Fibroblast of peridontal ligament (primary cell): ENCODE data around the gene PALS2.

Source experiments
- DNase-seq: peaks from one replicate; pipeline ENCODE4 v3.0.0-alpha.2; 2010; ENCODE audit errors: extremely low read depth

PALS2 gene

GRCh38 chr7:24591152-24591551 is 17.9 kb downstream of the PALS2 start:
- no peak for DNase-seq

GRCh38 chr7:24595671-24596418 is 22.6 kb downstream of the PALS2 start:
- peak; percentile 34 for DNase-seq

- no peak for DNase-seq
Measured at GRCh38 chr7:24597014-24597413, 23.8 kb downstream of the PALS2 start.

- DNase-seq, result no peak
Measured at GRCh38 chr7:24601600-24601999, 28.3 kb downstream of the PALS2 start.

DNA sequence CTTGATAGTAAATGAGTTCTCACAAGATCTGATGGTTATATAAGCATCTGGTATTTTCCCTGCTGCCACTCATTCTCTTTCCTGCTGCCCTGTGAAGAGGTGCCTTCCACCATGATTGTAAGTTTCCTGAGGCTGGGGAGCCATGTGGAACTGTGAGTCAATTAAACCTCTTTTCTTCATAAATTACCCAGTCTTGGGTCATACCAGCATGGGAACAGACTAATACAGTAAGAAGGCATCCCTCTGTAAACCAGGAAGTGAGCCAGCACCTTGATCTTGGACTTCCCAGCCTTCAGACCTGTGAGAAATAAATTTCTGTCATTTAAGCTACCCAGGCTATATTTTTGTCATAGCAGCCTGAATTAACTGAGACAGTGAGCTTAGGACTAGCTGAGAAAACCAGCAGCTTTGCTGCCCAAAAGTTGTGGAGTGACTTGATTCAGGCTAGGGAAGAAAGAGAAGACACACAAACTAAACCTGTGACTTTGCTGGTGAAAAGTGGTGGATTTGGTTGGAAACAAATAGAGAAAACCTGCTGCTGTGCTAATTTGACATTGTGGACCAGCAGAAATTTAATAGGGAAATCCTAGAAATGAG is 29.7 kb downstream of the PALS2 start:
- DNase-seq, result no peak

DNA sequence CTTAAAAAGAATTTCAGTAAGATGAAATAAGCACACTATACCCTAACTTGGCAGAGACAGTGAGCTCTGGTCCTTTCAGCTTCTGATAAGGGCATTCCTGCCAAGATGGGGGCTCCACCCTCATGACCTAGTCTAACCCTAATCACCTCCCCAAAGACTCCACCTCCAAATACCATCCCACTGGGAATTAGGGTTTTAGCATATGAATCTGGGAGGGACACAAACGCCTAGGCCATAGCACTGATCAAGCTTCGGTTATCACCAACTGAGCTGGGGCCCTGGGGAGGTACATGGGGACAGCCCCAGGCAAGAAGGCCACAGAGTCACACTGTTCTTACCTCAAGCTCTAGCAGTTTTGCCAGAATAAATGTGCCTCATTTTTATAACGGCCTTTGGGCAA is 31.4 kb downstream of the PALS2 start:
- no peak for DNase-seq

- no peak for DNase-seq
Measured at GRCh38 chr7:24608504-24608903, 35.3 kb downstream of the PALS2 start.

- DNase-seq, result no peak
Measured at GRCh38 chr7:24609059-24609458, 35.8 kb downstream of the PALS2 start.

DNA sequence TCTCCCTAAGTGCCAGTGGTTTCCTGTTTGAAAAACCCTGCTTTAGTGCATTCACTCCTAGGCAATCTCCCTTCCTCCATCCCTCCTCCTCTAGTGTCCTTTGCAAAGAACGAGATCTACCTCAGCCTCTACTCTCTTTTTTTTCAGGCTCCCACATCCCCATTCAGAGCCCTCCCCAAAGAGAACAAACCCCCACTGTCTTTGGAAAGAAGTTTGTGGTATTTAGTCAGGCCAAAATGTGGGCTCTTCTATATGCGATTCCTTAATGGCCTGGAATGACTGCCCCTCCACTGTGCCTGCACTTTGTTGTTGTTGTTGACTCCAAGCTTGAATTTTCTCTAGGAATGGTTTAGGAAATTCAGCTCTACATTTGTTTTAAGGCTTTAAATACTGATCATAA is 36.3 kb downstream of the PALS2 start:
- no peak for DNase-seq

DNA sequence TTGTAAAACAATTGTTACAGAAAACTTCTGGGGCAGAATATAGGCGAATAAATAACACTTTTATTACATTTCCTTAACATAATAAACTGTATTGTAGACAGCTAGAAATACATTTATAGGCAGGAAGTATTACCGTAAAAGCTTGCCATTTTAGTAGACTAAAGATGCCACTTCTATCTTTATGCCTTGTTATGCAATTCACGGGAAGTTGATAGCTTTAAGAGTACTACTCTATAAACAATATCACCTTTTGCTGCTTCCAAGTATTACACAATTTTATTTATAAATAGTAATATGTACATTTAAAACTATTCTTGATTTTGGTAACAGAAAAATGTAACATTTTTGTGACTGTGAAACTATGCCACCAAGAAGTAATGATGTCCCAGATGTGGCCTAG is 37.9 kb downstream of the PALS2 start:
- DNase-seq, result no peak

DNA sequence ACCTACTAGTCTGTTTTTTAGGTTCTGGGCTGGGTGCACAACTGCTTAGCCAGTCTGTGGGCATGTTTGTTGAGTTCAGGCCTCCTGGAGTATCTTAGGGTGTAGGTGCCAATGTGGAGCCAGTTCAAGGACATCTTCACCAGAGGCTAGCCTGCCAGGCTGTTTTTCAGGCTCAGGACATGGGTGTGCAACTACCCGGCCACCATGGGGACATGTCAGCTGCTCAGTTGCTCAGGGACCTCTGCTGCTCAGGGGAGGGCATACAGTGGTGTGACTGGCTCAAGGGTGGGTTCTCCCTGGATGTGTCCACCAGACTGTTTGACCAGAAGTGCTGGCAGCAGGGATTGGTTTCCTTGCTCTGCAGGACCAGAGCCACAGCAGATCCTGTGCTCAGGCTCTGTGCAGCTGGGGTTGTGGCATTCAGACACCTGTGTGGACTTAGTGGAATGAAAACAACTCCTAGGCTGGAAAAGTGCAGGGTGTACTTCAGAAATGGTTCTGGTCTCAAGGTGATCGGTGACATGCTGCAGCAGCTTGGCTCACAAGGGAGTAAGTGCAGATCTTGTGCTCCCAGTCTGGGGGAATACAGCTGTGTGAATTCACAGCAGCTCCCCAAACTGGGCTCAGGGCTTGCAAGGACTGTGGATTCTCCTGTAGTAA is 44.8 kb downstream of the PALS2 start:
- DNase-seq, result no peak

DNA sequence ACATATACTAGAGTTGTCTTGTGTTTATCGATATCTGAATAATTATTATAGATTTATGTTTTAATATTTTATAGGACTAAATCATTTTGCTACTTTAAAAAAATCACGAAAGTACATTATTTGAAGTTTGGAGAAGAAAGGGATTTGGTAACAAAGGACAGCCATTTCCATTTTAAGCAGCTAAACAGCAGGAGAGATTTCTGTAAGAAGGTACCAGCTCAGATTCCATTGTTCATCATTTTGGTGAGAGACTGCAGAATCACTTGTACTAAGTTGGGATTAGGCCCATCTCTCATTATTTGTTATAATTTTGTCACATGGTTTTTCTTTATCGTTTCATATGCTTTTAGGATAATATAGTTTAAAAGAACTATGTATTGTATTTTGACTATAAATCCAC is 46.7 kb downstream of the PALS2 start:
- no peak for DNase-seq

GRCh38 chr7:24622646-24623182 is 49.5 kb downstream of the PALS2 start:
- DNase-seq, result no peak
